ENCODE results near the gene ZNF99. TPM values are rescaled to one million over a fixed set of nuclear protein-coding genes. Genes with fewer than 3 reads are reported as not detected.
"Not testable (repeated sequence)": the region's sequence is repeated elsewhere in the genome, so short reads cannot be mapped to it uniquely, and the experiment has no call there.

ZNF99 gene
- not detected for total RNA-seq

- DNase-seq (ENCODE audit: low spot score in 2 of 2) (no peak), ATAC-seq (no peak)
- Mint-ChIP-seq H3K27ac (no peak within 1 kb of the TSS), H3K9me3 (peaks cover 19 to 24% of the 10 kb centered on the region in 2 donors), H3K36me3 (peaks cover 23 to 30% of the 10 kb centered on the region in 2 donors)
Observed at GRCh38 chr19:22783651-22784410, at the start of gene ZNF99. ZNF99 (minus strand) TSS chr19:22784151; CDS start chr19:22784016, 135 bp downstream.

GRCh38 chr19:22832031-22832762 is 48.2 kb upstream of the ZNF99 start, which contains the start of gene ZNF723:
ZNF723 (plus strand) TSS chr19:22832291; CDS start chr19:22832380, 89 bp downstream.
- H3K36me3 Mint-ChIP-seq, result peaks cover 12 to 14% of the 10 kb centered on the region in 2 donors
- ATAC-seq (no peak), DNase-seq (ENCODE audit: low spot score in 2 of 2) (no peak)
- H3K27ac Mint-ChIP-seq, result no peak within 1 kb of the TSS
- peaks cover 4 to 8% of the 10 kb centered on the region in 2 donors for H3K9me3 Mint-ChIP-seq

GRCh38 chr19:22831211-22831610 is 47.3 kb upstream of the ZNF99 start:
- Mint-ChIP-seq H3K27ac (no peak overlapping the region), H3K36me3 (peaks cover 14 to 17% of the 10 kb centered on the region in 2 donors), H3K9me3 (peaks cover 5 to 9% of the 10 kb centered on the region in 2 donors)
- DNase-seq (ENCODE audit: low spot score in 2 of 2) (no peak), ATAC-seq (no peak)

- ATAC-seq (no peak), DNase-seq (ENCODE audit: low spot score in 2 of 2) (no peak)
- H3K36me3 Mint-ChIP-seq, result peaks cover 8 to 22% of the 10 kb centered on the region in 2 donors
- H3K27ac Mint-ChIP-seq, result no peak overlapping the region
- H3K9me3 Mint-ChIP-seq, result peaks cover 27 to 37% of the 10 kb centered on the region in 2 donors
Observed at GRCh38 chr19:22814124-22814523, 30.2 kb upstream of the ZNF99 start.

GRCh38 chr19:22807061-22807835 is 23.3 kb upstream of the ZNF99 start:
- H3K9me3 Mint-ChIP-seq, result peaks cover 21 to 22% of the 10 kb centered on the region in 2 donors
- no peak for ATAC-seq
- no peak for DNase-seq (ENCODE audit: low spot score in 2 of 2)
- no peak overlapping the region for H3K27ac Mint-ChIP-seq
- peaks cover 0 to 18% of the 10 kb centered on the region in 2 donors for H3K36me3 Mint-ChIP-seq

- no peak for DNase-seq (ENCODE audit: low spot score in 2 of 2)
- no peak for ATAC-seq
- Mint-ChIP-seq H3K9me3 (peaks cover 21% of the 10 kb centered on the region in 2 donors), H3K36me3 (peaks cover 2 to 22% of the 10 kb centered on the region in 2 donors), H3K27ac (no peak overlapping the region)
Observed at GRCh38 chr19:22806418-22806817, 22.5 kb upstream of the ZNF99 start.

GRCh38 chr19:22797040-22797439 is 13.1 kb upstream of the ZNF99 start:
- H3K36me3 Mint-ChIP-seq, result peaks cover 30 to 46% of the 10 kb centered on the region in 2 donors
- no peak for DNase-seq (ENCODE audit: low spot score in 2 of 2)
- no peak overlapping the region for H3K27ac Mint-ChIP-seq
- no peak for ATAC-seq
- H3K9me3 Mint-ChIP-seq, result peaks cover 31 to 46% of the 10 kb centered on the region in 2 donors

GRCh38 chr19:22792863-22793262 is 8.9 kb upstream of the ZNF99 start:
- Mint-ChIP-seq H3K9me3 (peaks cover 18 to 22% of the 10 kb centered on the region in 2 donors), H3K36me3 (peaks cover 13 to 32% of the 10 kb centered on the region in 2 donors)
- H3K27ac Mint-ChIP-seq; ATAC-seq; DNase-seq (ENCODE audit: low spot score in 2 of 2): not testable (repeated sequence)

GRCh38 chr19:22735911-22736645 is 47.9 kb downstream of the ZNF99 start:
- peaks cover 19 to 42% of the 10 kb centered on the region in 2 donors for H3K36me3 Mint-ChIP-seq
- ATAC-seq (no peak), DNase-seq (ENCODE audit: low spot score in 2 of 2) (no peak)
- peaks cover 55 to 57% of the 10 kb centered on the region in 2 donors for H3K9me3 Mint-ChIP-seq
- no peak overlapping the region for H3K27ac Mint-ChIP-seq

- Mint-ChIP-seq H3K27ac (no peak overlapping the region), H3K9me3 (peaks cover 46 to 61% of the 10 kb centered on the region in 2 donors), H3K36me3 (peaks cover 25 to 45% of the 10 kb centered on the region in 2 donors)
- no peak for DNase-seq (ENCODE audit: low spot score in 2 of 2)
- ATAC-seq, result no peak
Observed at GRCh38 chr19:22733691-22734090, 50.3 kb downstream of the ZNF99 start.

GRCh38 chr19:22728214-22728613 is 55.7 kb downstream of the ZNF99 start:
- Mint-ChIP-seq H3K9me3 (peaks cover 36 to 55% of the 10 kb centered on the region in 2 donors), H3K36me3 (peaks cover 17 to 32% of the 10 kb centered on the region in 2 donors)
- ATAC-seq; DNase-seq (ENCODE audit: low spot score in 2 of 2); H3K27ac Mint-ChIP-seq: not testable (repeated sequence)

- not testable (repeated sequence) for DNase-seq (ENCODE audit: low spot score in 2 of 2); H3K27ac Mint-ChIP-seq; ATAC-seq
- H3K9me3 Mint-ChIP-seq, result peaks cover 21 to 34% of the 10 kb centered on the region in 2 donors
- H3K36me3 Mint-ChIP-seq, result peaks cover 15 to 20% of the 10 kb centered on the region in 2 donors
Observed at GRCh38 chr19:22721533-22721932, 62.4 kb downstream of the ZNF99 start.

- ATAC-seq, result no peak
- Mint-ChIP-seq H3K27ac (no peak overlapping the region), H3K36me3 (no peaks in the 10 kb centered on the region), H3K9me3 (peaks cover 5 to 6% of the 10 kb centered on the region in 2 donors)
- no peak for DNase-seq (ENCODE audit: low spot score in 2 of 2)
Observed at GRCh38 chr19:22708983-22709382, 75.0 kb downstream of the ZNF99 start.

- peaks cover 15 to 21% of the 10 kb centered on the region in 2 donors for H3K36me3 Mint-ChIP-seq
- H3K9me3 Mint-ChIP-seq, result peaks cover 17 to 23% of the 10 kb centered on the region in 2 donors
- DNase-seq (ENCODE audit: low spot score in 2 of 2); H3K27ac Mint-ChIP-seq; ATAC-seq: not testable (repeated sequence)
Observed at GRCh38 chr19:22703096-22703495, 80.9 kb downstream of the ZNF99 start.

- DNase-seq (ENCODE audit: low spot score in 2 of 2); ATAC-seq: not testable (repeated sequence)
- H3K36me3 Mint-ChIP-seq, result peaks cover 15 to 21% of the 10 kb centered on the region in 2 donors
Observed at GRCh38 chr19:22702661-22703060, 81.3 kb downstream of the ZNF99 start.

More at GRCh38 chr19:22702661-22703060, 81.3 kb downstream of the ZNF99 start:
- peaks cover 17 to 23% of the 10 kb centered on the region in 2 donors for H3K9me3 Mint-ChIP-seq
- H3K27ac Mint-ChIP-seq, result not testable (repeated sequence)

Measured in activated naive CD4-positive, alpha-beta T cell treated with anti-CD3 and anti-CD28 coated beads, Interleukin-2, amount 50 U/mL, for 72 hours (primary cell).